Smooth muscle cell (in vitro differentiated cells): Measurements from ENCODE around the gene ALDH1B1. TPM values are rescaled to one million over a fixed set of nuclear protein-coding genes. Genes with fewer than 3 reads are reported as not detected.

Experiments used
- DNase-seq: peaks from one replicate; lab custom pipeline; 2025; ENCODE audit not compliant: unreplicated experiment; lab: John Stamatoyannopoulos, UW
- H2AFZ ChIP-seq: fragments of 200-600 bp; sonication (generic); 2 replicates; pipeline ENCODE4 v1.6.0; 2016; ENCODE audit warnings: antibody characterized with exemption, low read depth, mild to moderate bottlenecking
- H3F3A ChIP-seq: fragments of 200-600 bp; sonication (generic); 2 replicates; pipeline ENCODE4 v1.6.0; 2017; ENCODE audit warnings: antibody characterized with exemption, low read depth
- H3K27ac ChIP-seq: fragments of 200-600 bp; sonication (generic); 2 replicates; pipeline ENCODE4 v1.5.1; 2016; ENCODE audit warnings: low read depth, mild to moderate bottlenecking
- H3K27me3 ChIP-seq: fragments of 200-600 bp; sonication (generic); 2 replicates; pipeline ENCODE4 v1.6.1; 2016; ENCODE audit warnings: low read depth, mild to moderate bottlenecking
- H3K36me3 ChIP-seq: fragments of 200-600 bp; sonication (generic); 2 replicates; pipeline ENCODE4 v1.5.1; 2016; ENCODE audit warnings: low read depth
- H3K4me1 ChIP-seq: fragments of 200-600 bp; sonication (generic); 2 replicates; pipeline ENCODE4 v1.5.1; 2016; ENCODE audit warnings: low read depth
- H3K4me2 ChIP-seq: fragments of 200-600 bp; sonication (generic); 2 replicates; pipeline ENCODE4 v1.6.0; 2016; ENCODE audit warnings: mild to moderate bottlenecking
- H3K4me3 ChIP-seq: fragments of 200-600 bp; sonication (generic); 2 replicates; pipeline ENCODE4 v1.5.1; 2016; ENCODE audit warnings: mild to moderate bottlenecking
- H3K79me2 ChIP-seq: fragments of 200-600 bp; sonication (generic); 2 replicates; pipeline ENCODE4 v1.6.0; 2016; ENCODE audit warnings: low read depth, mild to moderate bottlenecking
- H3K9ac ChIP-seq: fragments of 200-600 bp; sonication (generic); 2 replicates; pipeline ENCODE4 v1.6.0; 2016; ENCODE audit warnings: low read depth
- H3K9me3 ChIP-seq: fragments of 200-600 bp; sonication (generic); replicated peaks from 2 replicates; pipeline ENCODE4 v1.5.1; 2016; ENCODE audit warnings: low read depth
- H4K20me1 ChIP-seq: fragments of 200-600 bp; sonication (generic); 2 replicates; pipeline ENCODE4 v1.6.0; 2016; ENCODE audit warnings: low read depth
- WGBS: methylation state at CpG from one replicate; pipeline ENCODE4 v1.1.7; 2016; ENCODE audit warnings: low lambda C conversion rate; 5-methylcytosine and 5-hydroxymethylcytosine counted together
- polyA plus RNA-seq: library from polyadenylated mRNA; unstranded; fragments of >200 nt; fragmentation: Nextera tagmentation; extraction: Ambion mirVana; gene quantifications from 2 replicates; pipeline ENCODE4 v1.2.1, GENCODE V29; 2016
- total RNA-seq: library from RNA; depleted of rRNA; stranded (reverse); fragments of >200 nt; gene quantifications from 2 replicates; pipeline ENCODE4 v1.2.3, GENCODE V29; 2014
- TF ChIP-seq, protein P1 (sequence below): fragments of 200-600 bp; sonication (generic); IDR thresholded peaks from 2 replicates; pipeline ENCODE4 v1.5.1; 2017; ENCODE audit warnings: borderline replicate concordance, mild to moderate bottlenecking, antibody characterized with exemption; ENCODE audit not compliant: insufficient read depth, poor library complexity, severe bottlenecking

ALDH1B1 gene
- total and polyA plus RNA-seq, 2 experiments from 2014 or later: 25.3 to 31.9 TPM

DNA sequence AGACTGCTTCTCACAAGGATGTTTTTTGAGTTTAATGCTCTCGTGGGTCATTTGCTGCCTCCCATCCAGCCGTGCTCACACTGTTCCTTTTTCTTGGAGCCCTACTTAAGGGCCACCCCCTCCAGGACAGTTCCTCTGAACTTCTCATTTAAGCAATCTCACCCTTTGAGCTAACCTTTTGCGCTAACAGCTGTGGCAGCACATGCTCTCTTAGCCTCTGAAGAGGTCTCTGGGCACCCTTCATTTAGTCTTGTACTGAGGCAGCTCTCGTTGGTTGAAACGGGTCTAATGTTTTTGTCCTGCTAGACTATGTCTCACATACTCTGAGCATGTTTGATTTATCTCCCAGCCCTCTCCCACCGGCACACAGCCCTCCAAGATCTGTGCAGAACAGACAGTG is 11.8 kb downstream of the ALDH1B1 start:
- no peak overlapping the region for H3K4me2 ChIP-seq
- H3K4me1 ChIP-seq: no peaks in the 10 kb centered on the region
- no peaks in the 10 kb centered on the region for H3F3A ChIP-seq
- no peak overlapping the region for H3K27ac ChIP-seq
- DNase-seq: no peak
- H3K9me3 ChIP-seq: no peaks in the 10 kb centered on the region
- no peaks in the 10 kb centered on the region for H3K27me3 ChIP-seq
- TF ChIP-seq, protein P1, sequence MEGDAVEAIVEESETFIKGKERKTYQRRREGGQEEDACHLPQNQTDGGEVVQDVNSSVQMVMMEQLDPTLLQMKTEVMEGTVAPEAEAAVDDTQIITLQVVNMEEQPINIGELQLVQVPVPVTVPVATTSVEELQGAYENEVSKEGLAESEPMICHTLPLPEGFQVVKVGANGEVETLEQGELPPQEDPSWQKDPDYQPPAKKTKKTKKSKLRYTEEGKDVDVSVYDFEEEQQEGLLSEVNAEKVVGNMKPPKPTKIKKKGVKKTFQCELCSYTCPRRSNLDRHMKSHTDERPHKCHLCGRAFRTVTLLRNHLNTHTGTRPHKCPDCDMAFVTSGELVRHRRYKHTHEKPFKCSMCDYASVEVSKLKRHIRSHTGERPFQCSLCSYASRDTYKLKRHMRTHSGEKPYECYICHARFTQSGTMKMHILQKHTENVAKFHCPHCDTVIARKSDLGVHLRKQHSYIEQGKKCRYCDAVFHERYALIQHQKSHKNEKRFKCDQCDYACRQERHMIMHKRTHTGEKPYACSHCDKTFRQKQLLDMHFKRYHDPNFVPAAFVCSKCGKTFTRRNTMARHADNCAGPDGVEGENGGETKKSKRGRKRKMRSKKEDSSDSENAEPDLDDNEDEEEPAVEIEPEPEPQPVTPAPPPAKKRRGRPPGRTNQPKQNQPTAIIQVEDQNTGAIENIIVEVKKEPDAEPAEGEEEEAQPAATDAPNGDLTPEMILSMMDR: no peak
- no peaks in the 10 kb centered on the region for H3K36me3 ChIP-seq
- H2AFZ ChIP-seq: no peak overlapping the region
- H3K9ac ChIP-seq: no peak overlapping the region
- no peaks in the 10 kb centered on the region for H3K79me2 ChIP-seq
- H4K20me1 ChIP-seq: no peaks in the 10 kb centered on the region
- 92% methylated on average over 6 of the region's 6 CpGs for WGBS
- no peak overlapping the region for H3K4me3 ChIP-seq

- Histone ChIP-seq H3K4me2 (peak overlapping the region; percentile 47), H3K79me2 (no peaks in the 10 kb centered on the region), H4K20me1 (no peaks in the 10 kb centered on the region), H2AFZ (peak overlapping the region; percentile 27), H3K36me3 (no peaks in the 10 kb centered on the region), H3K9me3 (no peaks in the 10 kb centered on the region), H3K9ac (no peak overlapping the region), H3K27ac (peak overlapping the region; percentile 42), H3F3A (no peaks in the 10 kb centered on the region), H3K27me3 (no peaks in the 10 kb centered on the region), H3K4me3 (no peak overlapping the region), H3K4me1 (no peaks in the 10 kb centered on the region)
- no peak for DNase-seq
- TF ChIP-seq, protein P1: no peak
- 34% methylated on average over 3 of the region's 3 CpGs for WGBS
These were observed 13.3 kb downstream of the ALDH1B1 start for GRCh38 chr9:38405785-38406184.

DNA sequence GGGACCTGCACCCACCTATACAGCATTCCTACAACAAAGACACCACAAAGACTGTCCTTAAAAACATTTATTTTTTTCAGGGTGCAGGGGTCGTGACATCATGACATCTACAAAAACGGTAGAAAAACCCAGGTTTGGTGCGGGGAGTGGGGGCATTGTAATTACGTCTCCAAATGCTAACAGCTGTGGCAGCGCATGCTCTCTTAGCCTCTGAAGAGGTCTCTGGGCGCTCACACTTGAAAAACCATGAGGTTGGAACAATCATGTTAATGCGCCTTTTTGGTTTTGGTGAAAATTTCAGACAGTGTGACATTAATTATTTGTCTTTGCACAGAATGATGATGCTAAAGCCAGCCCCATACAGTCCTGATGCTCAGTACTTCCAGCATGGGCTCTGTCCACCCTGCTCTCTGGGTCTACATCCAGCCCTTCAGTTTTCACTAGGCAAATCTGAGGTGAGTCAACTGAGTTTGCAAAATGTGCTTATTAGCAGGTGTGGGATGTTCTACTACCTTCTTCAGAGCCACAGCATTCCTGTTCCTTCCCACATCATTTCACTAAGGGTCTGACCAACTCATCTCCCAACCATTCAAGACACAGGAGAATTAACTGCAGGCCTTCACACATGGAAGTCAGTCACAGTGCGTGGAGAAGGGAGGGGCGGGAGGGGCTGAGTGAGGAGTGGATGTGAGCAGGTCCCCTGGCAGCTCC is 14.1 kb downstream of the ALDH1B1 start:
- Histone ChIP-seq H3K4me1 (no peaks in the 10 kb centered on the region), H4K20me1 (no peaks in the 10 kb centered on the region), H3K27me3 (no peaks in the 10 kb centered on the region), H3K4me2 (peak overlapping the region; percentile 27), H3K79me2 (no peaks in the 10 kb centered on the region), H3K36me3 (no peaks in the 10 kb centered on the region), H3K27ac (peak overlapping the region; percentile 6), H3K9me3 (no peaks in the 10 kb centered on the region), H3F3A (no peaks in the 10 kb centered on the region), H2AFZ (no peak overlapping the region), H3K9ac (no peak overlapping the region), H3K4me3 (no peak overlapping the region)
- 95% methylated on average over 9 of the region's 9 CpGs for WGBS
- no peak for DNase-seq
- TF ChIP-seq, protein P1: no peak

GRCh38 chr9:38408719-38409118 is 16.2 kb downstream of the ALDH1B1 start:
- Histone ChIP-seq H4K20me1 (no peaks in the 10 kb centered on the region), H3K27ac (no peak overlapping the region), H2AFZ (no peak overlapping the region), H3K4me1 (no peaks in the 10 kb centered on the region), H3F3A (no peaks in the 10 kb centered on the region), H3K4me2 (no peak overlapping the region), H3K9ac (no peak overlapping the region), H3K27me3 (no peaks in the 10 kb centered on the region), H3K9me3 (no peaks in the 10 kb centered on the region), H3K4me3 (no peak overlapping the region), H3K79me2 (no peaks in the 10 kb centered on the region), H3K36me3 (no peaks in the 10 kb centered on the region)
- WGBS: 70% methylated on average over 4 of the region's 4 CpGs
- DNase-seq: no peak
- TF ChIP-seq, protein P1: no peak
